Kidney (tissue), 14 donors: Measurements from ENCODE around the gene RORB. TPM values are rescaled to one million over a fixed set of nuclear protein-coding genes. Genes with fewer than 3 reads are reported as not detected.

ENCODE experiments used
- DNase-seq, 5 donors: peaks; one replicate each; pipeline ENCODE4 v3.0.0-alpha.2; 2013 to 2020
- FAIRE-seq: peaks from 2 replicates; lab custom pipeline; 2012; peaks lifted over from hg19 to GRCh38; lab: Jason Lieb, UNC
- H3K27ac ChIP-seq, 2 donors: one replicate each; pipeline ENCODE4 v1.7.0; 2013; ENCODE audit warnings: low read depth in 2 of 2, low read length in 2 of 2, inconsistent platforms in 1 of 2
- H3K27me3 ChIP-seq: one replicate; pipeline ENCODE4 v1.7.1; 2013; ENCODE audit warnings: low read length, inconsistent platforms; ENCODE audit not compliant: control insufficient read depth, insufficient read depth
- H3K36me3 ChIP-seq, 3 donors: one replicate each; pipeline versions ENCODE4 v1.7.0 to v1.7.1; 2013; ENCODE audit warnings: low read length in 3 of 3, control low read depth in 1 of 3, inconsistent platforms in 1 of 3; ENCODE audit not compliant: insufficient read depth in 3 of 3, control insufficient read depth in 2 of 3
- H3K4me1 ChIP-seq, 3 donors: one replicate each; pipeline versions ENCODE4 v1.7.0 to v1.7.1; 2013; ENCODE audit warnings: low read length in 3 of 3, inconsistent platforms in 1 of 3, low read depth in 1 of 3; ENCODE audit not compliant: control insufficient read depth in 2 of 3, insufficient read depth in 2 of 3
- H3K4me3 ChIP-seq, 3 donors: one replicate each; pipeline versions ENCODE4 v1.7.0 to v1.8.1; 2013; ENCODE audit warnings: low read length in 3 of 3, control low read depth in 1 of 3, inconsistent platforms in 1 of 3
- H3K9ac ChIP-seq, 3 donors: one replicate each; pipeline versions ENCODE4 v1.7.0 to v1.7.1; 2013; ENCODE audit warnings: low read length in 3 of 3, control low read depth in 1 of 3, inconsistent platforms in 1 of 3
- H3K9me3 ChIP-seq, 3 donors: one replicate each; pipeline versions ENCODE4 v1.7.0 to v1.7.1; 2013; ENCODE audit warnings: low read length in 3 of 3, control low read depth in 1 of 3, inconsistent platforms in 1 of 3; ENCODE audit not compliant: control insufficient read depth in 2 of 3, insufficient read depth in 1 of 3
- intact Hi-C: fragments of 100-400 bp; cut with DNase I; formaldehyde crosslinking; loops from one replicate; pipeline ENCODE4 v1.11.1; 2022
- polyA plus RNA-seq: library from polyadenylated mRNA; stranded (reverse); fragments of 350-450 nt; fragmentation: Illumina TruSeq; extraction: RNeasy Lipid Tissue Mini Kit (QIAGEN cat#74804); gene quantifications from one replicate; pipeline ENCODE4 v1.2.3, GENCODE V29; 2014; ENCODE audit warnings: low read depth, low replicate concordance; ENCODE audit not compliant: insufficient read depth
- total RNA-seq: library from RNA; stranded (reverse); fragmentation: NEBNext Ultra II Directional; extraction: Animal tissue kit (Norgen Biotek cat#: 25700); gene quantifications from one replicate; pipeline ENCODE4 v1.2.1, GENCODE V29; 2021
- TF ChIP-seq, protein P1 (sequence below): IDR thresholded peaks from 3 replicates; pipeline ENCODE4 v1.5.1; 2012; ENCODE audit warnings: mild to moderate bottlenecking, moderate library complexity, borderline replicate concordance; ENCODE audit not compliant: insufficient read depth; ENCODE audit errors: extremely low read depth
- donor health status: control.
- donor health status: control.
- donor health status: control.
- donor health status: control.
- donor health status: control.
- donor health status: DM: yes; HTN: yes; CAD: no.
- donor health status: Normal renal cell carcinoma (clear cell type).

Gene RORB
- total and polyA plus RNA-seq, 2 donors from 2014 or later: 0.11 to 0.41 TPM

DNA sequence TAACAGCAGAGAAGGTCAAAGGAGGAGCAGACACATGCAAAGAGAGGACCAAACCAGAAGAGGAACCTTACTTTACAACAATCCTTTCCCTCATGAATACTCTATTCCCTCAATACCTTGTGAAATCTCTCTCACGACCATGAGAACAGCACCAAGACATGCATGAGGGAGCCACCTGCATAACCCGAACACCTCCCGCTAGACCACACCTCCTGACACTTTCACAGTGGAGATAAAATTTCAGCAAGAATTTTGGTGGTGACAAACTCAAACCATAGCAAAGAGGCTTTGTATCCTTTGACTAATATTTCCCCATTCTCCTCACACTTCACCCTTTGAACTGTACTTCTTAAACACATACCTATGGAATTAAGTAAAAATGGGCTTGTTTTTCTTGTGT lies 101.7 kb downstream of the RORB start:
- H3K27me3 ChIP-seq: no peaks in the 10 kb centered on the region
- no peaks in the 10 kb centered on the region for H3K9me3 ChIP-seq
- no peak overlapping the region for H3K9ac ChIP-seq
- H3K27ac ChIP-seq: no peak overlapping the region
- H3K4me1 ChIP-seq: no peaks in the 10 kb centered on the region
- DNase-seq (no peak), FAIRE-seq (no peak)
- no peaks in the 10 kb centered on the region for H3K36me3 ChIP-seq
- TF ChIP-seq, protein P1, sequence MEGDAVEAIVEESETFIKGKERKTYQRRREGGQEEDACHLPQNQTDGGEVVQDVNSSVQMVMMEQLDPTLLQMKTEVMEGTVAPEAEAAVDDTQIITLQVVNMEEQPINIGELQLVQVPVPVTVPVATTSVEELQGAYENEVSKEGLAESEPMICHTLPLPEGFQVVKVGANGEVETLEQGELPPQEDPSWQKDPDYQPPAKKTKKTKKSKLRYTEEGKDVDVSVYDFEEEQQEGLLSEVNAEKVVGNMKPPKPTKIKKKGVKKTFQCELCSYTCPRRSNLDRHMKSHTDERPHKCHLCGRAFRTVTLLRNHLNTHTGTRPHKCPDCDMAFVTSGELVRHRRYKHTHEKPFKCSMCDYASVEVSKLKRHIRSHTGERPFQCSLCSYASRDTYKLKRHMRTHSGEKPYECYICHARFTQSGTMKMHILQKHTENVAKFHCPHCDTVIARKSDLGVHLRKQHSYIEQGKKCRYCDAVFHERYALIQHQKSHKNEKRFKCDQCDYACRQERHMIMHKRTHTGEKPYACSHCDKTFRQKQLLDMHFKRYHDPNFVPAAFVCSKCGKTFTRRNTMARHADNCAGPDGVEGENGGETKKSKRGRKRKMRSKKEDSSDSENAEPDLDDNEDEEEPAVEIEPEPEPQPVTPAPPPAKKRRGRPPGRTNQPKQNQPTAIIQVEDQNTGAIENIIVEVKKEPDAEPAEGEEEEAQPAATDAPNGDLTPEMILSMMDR: no peak
- no peak overlapping the region for H3K4me3 ChIP-seq
- intact Hi-C loops: no loop called here

DNA sequence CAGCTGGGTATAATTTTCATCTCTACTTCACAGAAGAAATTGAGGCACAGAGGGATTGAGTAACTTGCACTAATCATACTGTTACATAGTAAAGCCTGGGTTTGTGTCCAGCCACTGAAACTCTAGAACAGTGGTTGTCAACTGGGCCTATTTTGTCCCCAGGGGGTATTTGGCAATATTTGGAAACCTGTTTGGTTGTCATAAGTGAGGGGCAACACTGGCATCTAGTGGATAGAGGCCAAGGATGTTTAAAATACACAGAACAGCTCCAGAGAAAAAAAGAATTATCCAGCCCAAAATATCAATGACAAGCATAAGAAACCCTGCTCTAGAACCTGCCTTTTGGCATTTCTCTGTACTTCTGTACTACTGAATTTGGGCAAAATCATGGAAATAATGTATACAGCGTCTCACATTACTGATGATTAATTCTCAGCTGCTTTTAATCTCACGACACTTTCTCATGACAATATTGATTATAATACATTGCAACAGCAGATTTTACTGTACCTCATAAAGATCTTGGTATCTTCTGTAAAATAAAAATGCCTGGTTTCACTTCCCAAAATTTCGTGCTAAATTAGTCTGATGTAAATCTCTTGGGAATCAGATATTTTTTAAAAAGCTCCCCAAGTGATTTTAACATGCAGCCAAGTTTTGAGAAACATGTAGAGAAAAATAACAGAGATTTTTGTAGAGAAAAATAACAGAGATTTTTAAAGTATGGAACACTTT lies 112.7 kb downstream of the RORB start:
- intact Hi-C loops: loop anchor here (5.0 kb wide), 1 partner anchor 52 kb away; no protein-coding TSS in a partner anchor
- FAIRE-seq: no peak
- H3K4me1 ChIP-seq: no peaks in the 10 kb centered on the region

DNA sequence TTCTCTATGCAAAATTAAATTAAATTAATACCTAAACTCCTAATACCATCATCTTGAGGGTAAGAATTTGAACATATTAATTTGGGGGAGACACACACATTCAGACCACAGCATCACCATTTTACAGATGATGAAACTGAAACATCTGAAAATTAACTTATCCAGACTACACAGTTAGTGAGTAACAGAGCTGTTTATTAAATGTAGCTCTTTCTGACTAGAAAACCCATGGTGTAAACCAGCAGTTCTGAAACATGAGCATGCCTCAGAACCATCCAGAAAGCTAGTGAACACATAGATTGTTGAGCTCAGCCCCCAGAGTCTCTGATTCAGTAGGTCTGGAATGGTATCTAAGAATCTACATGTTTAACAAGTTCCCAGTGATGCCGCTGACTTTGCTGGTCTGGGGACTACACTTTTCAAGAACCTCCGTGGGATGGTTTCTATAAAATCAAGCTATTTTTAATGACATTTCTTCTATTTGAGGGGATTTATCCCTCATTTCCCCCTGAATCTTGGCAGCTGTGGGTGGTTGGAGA lies 113.5 kb downstream of the RORB start:
- H3K27me3 ChIP-seq: no peaks in the 10 kb centered on the region
- no peaks in the 10 kb centered on the region for H3K9me3 ChIP-seq
- FAIRE-seq (no peak), DNase-seq (no peak)
- H3K36me3 ChIP-seq: no peaks in the 10 kb centered on the region
- TF ChIP-seq, protein P1: no peak
- H3K4me3 ChIP-seq: no peak overlapping the region
- H3K4me1 ChIP-seq: no peaks in the 10 kb centered on the region
- no peak overlapping the region for H3K9ac ChIP-seq
- intact Hi-C loops: loop anchor here (5.0 kb wide), 1 partner anchor 52 kb away; no protein-coding TSS in a partner anchor
- H3K27ac ChIP-seq: no peak overlapping the region

More for the DNA sequence above, 112.7 kb downstream of the RORB start:
- H3K9me3 ChIP-seq: no peaks in the 10 kb centered on the region
- no peaks in the 10 kb centered on the region for H3K27me3 ChIP-seq
- H3K9ac ChIP-seq: no peak overlapping the region
- DNase-seq: no peak
- TF ChIP-seq, protein P1: no peak
- no peak overlapping the region for H3K4me3 ChIP-seq
- H3K36me3 ChIP-seq: no peaks in the 10 kb centered on the region
- H3K27ac ChIP-seq: no peak overlapping the region
